Hematopoietic multipotent progenitor cell treated with erythropoietin and hydrocortisone succinate and interleukin-3 and kit ligand, for 8 days (in vitro differentiated cells): ENCODE measurements around the gene RXRG.
"Not testable (repeated sequence)": the region's sequence is repeated elsewhere in the genome, so short reads cannot be mapped to it uniquely, and the experiment has no call there.

Experiments
- DNase-seq: peaks from one replicate; pipeline ENCODE4 v3.0.0-alpha.2; 2015

Gene RXRG

GRCh38 chr1:165444897-165445370 is at the start of gene RXRG:
RXRG (minus strand) TSS chr1:165445126; CDS start chr1:165444893, 233 bp downstream.
- no peak for DNase-seq

GRCh38 chr1:165492845-165493373 is 48.0 kb upstream of the RXRG start:
- no peak for DNase-seq

GRCh38 chr1:165490175-165490574 is 45.2 kb upstream of the RXRG start:
- DNase-seq = no peak

- no peak for DNase-seq
Observed at GRCh38 chr1:165487921-165488320, 43.0 kb upstream of the RXRG start.

GRCh38 chr1:165486663-165487062 is 41.7 kb upstream of the RXRG start:
- no peak for DNase-seq

- DNase-seq = no peak
Observed at GRCh38 chr1:165485716-165486115, 40.8 kb upstream of the RXRG start.

GRCh38 chr1:165484532-165484931 is 39.6 kb upstream of the RXRG start:
- no peak for DNase-seq

- DNase-seq = no peak
Observed at GRCh38 chr1:165483412-165483811, 38.5 kb upstream of the RXRG start.

- DNase-seq = no peak
Observed at GRCh38 chr1:165481820-165482532, 37.0 kb upstream of the RXRG start.

GRCh38 chr1:165476776-165477175 is 31.9 kb upstream of the RXRG start:
- DNase-seq = no peak

- no peak for DNase-seq
Observed at GRCh38 chr1:165474196-165474595, 29.3 kb upstream of the RXRG start.

GRCh38 chr1:165473081-165473480 is 28.2 kb upstream of the RXRG start:
- DNase-seq = no peak

- DNase-seq = no peak
Observed at GRCh38 chr1:165468726-165469249, 23.9 kb upstream of the RXRG start.

GRCh38 chr1:165468253-165468652 is 23.3 kb upstream of the RXRG start:
- no peak for DNase-seq

- no peak for DNase-seq
Observed at GRCh38 chr1:165467706-165468105, 22.8 kb upstream of the RXRG start.

GRCh38 chr1:165463978-165464377 is 19.1 kb upstream of the RXRG start:
- DNase-seq = no peak

- not testable (repeated sequence) for DNase-seq
Observed at GRCh38 chr1:165459683-165460082, 14.8 kb upstream of the RXRG start.

- DNase-seq = no peak
Observed at GRCh38 chr1:165456861-165457260, 11.9 kb upstream of the RXRG start.

- DNase-seq = no peak
Observed at GRCh38 chr1:165456114-165456513, 11.2 kb upstream of the RXRG start.

GRCh38 chr1:165455111-165455510 is 10.2 kb upstream of the RXRG start:
- DNase-seq = no peak

- no peak for DNase-seq
Observed at GRCh38 chr1:165454091-165454610, 9.2 kb upstream of the RXRG start.

- peak; percentile 4 for DNase-seq
Observed at GRCh38 chr1:165452336-165453130, 7.6 kb upstream of the RXRG start.

GRCh38 chr1:165451691-165452090 is 6.8 kb upstream of the RXRG start:
- no peak for DNase-seq
